Right lobe of liver (tissue), 6 donors: ENCODE results near the gene PLA2R1. TPM values are rescaled to one million over a fixed set of nuclear protein-coding genes. Genes with fewer than 3 reads are reported as not detected.

ENCODE experiments used
- ATAC-seq, 4 donors: fragments of 200-7000 bp; cut with Tn5 transposase; one replicate each; pipeline ENCODE4 v1.9.1; 2020; ENCODE audit warnings: mild to moderate bottlenecking in 4 of 4, moderate library complexity in 4 of 4
- DNase-seq, 3 donors: peaks; one replicate each; pipeline ENCODE4 v3.0.0-alpha.2; 2020
- H3K27ac ChIP-seq, 3 donors: fragments of 200-600 bp; one replicate each; pipeline ENCODE4 v1.8.0; 2022
- H3K27me3 ChIP-seq, 2 donors: fragments of 200-600 bp; one replicate each; pipeline ENCODE4 v1.8.0; 2022
- H3K36me3 ChIP-seq, 4 donors: fragments of 200-600 bp; sonication (generic) in 1 of 4; one replicate each; pipeline versions ENCODE4 v1.5.1 to v1.8.0; 2017 to 2022; ENCODE audit warnings: control low read depth in 1 of 4
- H3K4me1 ChIP-seq, 4 donors: fragments of 200-600 bp; sonication (generic) in 1 of 4; one replicate each; pipeline versions ENCODE4 v1.5.1 to v1.8.0; 2017 to 2022; ENCODE audit warnings: control low read depth in 1 of 4
- H3K4me3 ChIP-seq, 3 donors: fragments of 200-600 bp; one replicate each; pipeline ENCODE4 v1.8.0; 2022
- H3K9me3 ChIP-seq, 4 donors: fragments of 200-600 bp; sonication (generic) in 1 of 4; one replicate each; pipeline versions ENCODE4 v1.5.1 to v1.8.0; 2017 to 2022; ENCODE audit warnings: control low read depth in 1 of 4
- CTCF ChIP-seq, 4 donors: fragments of 200-600 bp in 3 of 4; fragments of 450-650 bp in 1 of 4; IDR thresholded peaks; one replicate each; pipeline versions ENCODE4 v1.5.1 to v1.8.0; 2016 to 2022; ENCODE audit warnings: antibody characterized with exemption in 4 of 4, mild to moderate bottlenecking in 2 of 4
- POLR2A ChIP-seq: fragments of 450-650 bp; IDR thresholded peaks from one replicate; pipeline ENCODE4 v1.6.1; 2017; ENCODE audit warnings: antibody characterized with exemption, mild to moderate bottlenecking
- WGBS: methylation state at CpG from one replicate; pipeline ENCODE4 v1.1.6; 2018; ENCODE audit warnings: low coverage, low lambda C conversion rate; ENCODE audit not compliant: insufficient coverage; ENCODE audit errors: missing lambda C conversion rate; 5-methylcytosine and 5-hydroxymethylcytosine counted together
- intact Hi-C, 2 donors: fragments of 100-400 bp; cut with DNase I; formaldehyde crosslinking; loops; one replicate each; pipeline versions ENCODE4 v1.11.2 to v1.14.1; 2022
- total RNA-seq, 6 experiments: library from RNA; depleted of rRNA in 2 of 6; stranded (reverse); fragments of >200 nt in 2 of 6; fragmentation: NEBNext Ultra II Directional in 3 of 6; extraction: Animal tissue kit (Norgen Biotek cat#: 25700) in 3 of 6; gene quantifications; one replicate each; pipeline versions ENCODE4 v1.1.0 to v1.2.4, GENCODE V29; 2016 to 2023
- donor health status: DM: no; HTN: yes; CAD: no.
- donor health status: DM: no; HTN: no; CAD: no.
- donor health status: DM: no; HTN: no; CAD: no.
- donor health status: DM: no; HTN: yes; CAD: no.
- donor health status: DM: no; HTN: yes; CAD: no.

The PLA2R1 gene
- total RNA-seq, 6 experiments from 2014 or later = 0.70 to 1.6 (median 0.97) TPM

GRCh38 chr2:159916511-159916910 is 145.9 kb downstream of the PLA2R1 start:
- TF ChIP-seq CTCF (IDR thresholded peaks at IDR 0.05) = no peak
- TF ChIP-seq POLR2A = no peak
- H3K27me3 ChIP-seq = no peaks in the 10 kb centered on the region
- 66% methylated on average over 2 of the region's 2 CpGs for WGBS
- H3K9me3 ChIP-seq = no peaks in the 10 kb centered on the region
- H3K4me1 ChIP-seq = no peaks in the 10 kb centered on the region
- ATAC-seq = no peak
- H3K27ac ChIP-seq = no peak overlapping the region
- no peak overlapping the region for H3K4me3 ChIP-seq
- no peaks in the 10 kb centered on the region for H3K36me3 ChIP-seq
- no peak for DNase-seq
- intact Hi-C loops = no loop called here

GRCh38 chr2:159913900-159914299 is 148.5 kb downstream of the PLA2R1 start:
- no peaks in the 10 kb centered on the region for H3K4me1 ChIP-seq
- intact Hi-C loops = no loop called here
- DNase-seq (no peak), ATAC-seq (no peak)
- TF ChIP-seq CTCF (IDR thresholded peaks at IDR 0.05) (no peak), POLR2A (no peak)
- H3K4me3 ChIP-seq = no peak overlapping the region
- no peaks in the 10 kb centered on the region for H3K27me3 ChIP-seq
- no peaks in the 10 kb centered on the region for H3K9me3 ChIP-seq
- 75% methylated on average over 2 of the region's 2 CpGs for WGBS
- H3K27ac ChIP-seq = no peak overlapping the region
- H3K36me3 ChIP-seq = no peaks in the 10 kb centered on the region

- 78% methylated on average over 4 of the region's 4 CpGs for WGBS
- no peak for TF ChIP-seq CTCF (IDR thresholded peaks at IDR 0.05)
- TF ChIP-seq POLR2A = no peak
- ATAC-seq = no peak
- no peaks in the 10 kb centered on the region for H3K27me3 ChIP-seq
- no peak for DNase-seq
- no peaks in the 10 kb centered on the region for H3K36me3 ChIP-seq
- no peak overlapping the region for H3K4me3 ChIP-seq
- no peak overlapping the region for H3K27ac ChIP-seq
- intact Hi-C loops = no loop called here
- no peaks in the 10 kb centered on the region for H3K4me1 ChIP-seq
- no peaks in the 10 kb centered on the region for H3K9me3 ChIP-seq
Measured at GRCh38 chr2:159912580-159912979, 149.8 kb downstream of the PLA2R1 start.

- H3K27ac ChIP-seq = no peak overlapping the region
Measured at GRCh38 chr2:159910951-159911350, 151.5 kb downstream of the PLA2R1 start.

More at GRCh38 chr2:159910951-159911350, 151.5 kb downstream of the PLA2R1 start:
- intact Hi-C loops = no loop called here
- no peaks in the 10 kb centered on the region for H3K36me3 ChIP-seq
- TF ChIP-seq POLR2A = no peak
- TF ChIP-seq CTCF (IDR thresholded peaks at IDR 0.05) = no peak
- ATAC-seq (no peak), DNase-seq (no peak)
- no peaks in the 10 kb centered on the region for H3K27me3 ChIP-seq
- no peaks in the 10 kb centered on the region for H3K9me3 ChIP-seq
- H3K4me1 ChIP-seq = no peaks in the 10 kb centered on the region
- 60% methylated on average over 2 of the region's 2 CpGs for WGBS
- H3K4me3 ChIP-seq = no peak overlapping the region
